NCI-H2029 treated with DMSO at 0.1 percent for 48 hours (cell line): ENCODE measurements around the gene TRPM3.

Experiments
- DNase-seq: peaks from one replicate; lab custom pipeline; 2025; lab: John Stamatoyannopoulos, UW

The TRPM3 gene

DNA sequence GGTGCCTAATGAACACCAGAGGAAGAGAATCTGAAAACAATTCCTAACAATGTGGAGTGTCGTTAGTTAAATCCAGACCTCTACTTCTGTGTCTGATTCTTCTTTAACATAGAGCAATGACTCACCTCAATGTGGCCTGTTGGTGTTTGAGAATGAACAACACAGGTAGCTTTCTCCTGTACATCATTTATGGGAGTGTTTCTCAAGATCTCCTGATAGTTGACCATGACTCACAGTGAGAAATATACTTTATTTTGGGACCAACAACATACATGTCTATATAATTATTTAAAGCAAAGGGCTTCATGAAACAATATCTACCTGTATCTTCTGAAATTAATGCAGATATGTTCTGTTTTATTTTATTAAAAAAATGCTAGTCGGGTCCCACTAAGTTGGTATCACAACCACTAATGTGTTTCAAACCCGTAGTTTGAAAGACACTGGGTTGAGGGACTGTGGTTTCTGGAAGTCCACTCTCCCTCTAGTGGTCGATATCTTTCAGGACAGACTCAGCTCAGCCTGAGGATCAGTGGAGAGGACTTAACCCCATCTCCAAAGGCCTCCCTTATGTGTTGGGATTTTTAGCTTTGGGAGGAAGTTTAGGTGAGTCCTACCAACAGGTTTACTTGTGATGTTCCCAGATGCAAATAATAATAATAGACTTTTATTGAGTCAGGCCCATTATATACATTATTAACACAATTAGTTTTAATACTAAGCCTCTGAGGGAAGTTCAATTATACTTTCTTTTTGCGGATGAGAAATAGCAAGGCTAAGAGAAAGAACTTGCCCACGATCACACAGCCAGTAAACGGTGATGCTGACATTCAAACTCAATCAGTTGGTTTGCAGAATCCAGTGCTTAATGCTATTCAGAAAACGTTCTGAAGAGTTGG is 636.9 kb downstream of the TRPM3 start:
- peak; percentile 25 for DNase-seq

GRCh38 chr9:70481471-70481870 is 640.0 kb downstream of the TRPM3 start:
- no peak for DNase-seq

- no peak for DNase-seq
Observed at GRCh38 chr9:70480405-70480980, 640.9 kb downstream of the TRPM3 start.

DNA sequence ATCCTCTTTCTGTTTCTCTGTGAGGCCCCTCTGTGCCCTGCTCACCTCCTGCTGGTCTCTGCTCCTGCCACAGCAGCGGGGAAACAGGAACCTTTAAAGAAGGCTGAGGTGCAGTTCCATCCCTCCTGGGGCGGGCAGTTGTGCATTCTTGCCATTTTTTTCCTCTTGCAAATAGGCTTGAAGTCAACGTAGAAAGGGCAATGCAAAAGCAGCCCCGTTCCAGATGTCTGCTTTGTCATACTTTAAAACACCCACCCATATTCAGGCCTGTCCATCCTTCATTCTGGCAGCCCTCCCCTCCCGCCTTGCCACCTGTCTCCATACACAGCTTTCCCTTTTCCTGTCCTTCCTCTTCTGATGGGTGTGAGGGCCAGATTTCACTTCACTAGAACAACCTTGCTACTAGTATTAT is 641.5 kb downstream of the TRPM3 start:
- DNase-seq: no peak
